Panc1 (cell line): Measurements from ENCODE around the gene CDKAL1.

Experiments
- CTCF ChIP-seq: fragments of 450-650 bp; IDR thresholded peaks from 2 replicates; pipeline ENCODE4 v1.5.1; 2017; ENCODE audit warnings: mild to moderate bottlenecking
- POLR2AphosphoS5 ChIP-seq: IDR thresholded peaks from 2 replicates; pipeline ENCODE4 v1.6.1; 2012; ENCODE audit warnings: mild to moderate bottlenecking, low read depth, low read length, moderate library complexity
- SIN3A ChIP-seq: IDR thresholded peaks from 2 replicates; pipeline ENCODE4 v1.6.1; 2012; ENCODE audit warnings: low read depth, mild to moderate bottlenecking, low read length, moderate library complexity, borderline replicate concordance; ENCODE audit not compliant: insufficient read depth

GRCh38 chr6:20952699-20953474 is 418.6 kb downstream of the CDKAL1 start:
- TF ChIP-seq CTCF (no peak), POLR2AphosphoS5 (no peak), SIN3A (no peak)
